ENCODE results near the gene ZNF224. TPM values are rescaled to one million over a fixed set of nuclear protein-coding genes. Genes with fewer than 3 reads are reported as not detected.

ZNF224 gene
- total and polyA plus RNA-seq, 10 of the 15 experiments (the other 5 are each of a cell fraction or from before 2014, with no cell fraction given): 6.8 to 39.4 (median 17.2) TPM

GRCh38 chr19:44131955-44132354 is 37.8 kb downstream of the ZNF224 start (continued):
- TF ChIP-seq BCLAF1 (IDR thresholded peaks at IDR 0.05) (no peak), FOS (IDR thresholded peaks at IDR 0.05; ENCODE audit: borderline replicate concordance, extremely low read depth, insufficient read length) (no peak), ZNF217 (IDR thresholded peaks at IDR 0.05) (no peak), CHD1 (IDR thresholded peaks at IDR 0.05; ENCODE audit: low read depth, low read length) (no peak), CUX1 (IDR thresholded peaks at IDR 0.05; ENCODE audit: insufficient replicate concordance, low read depth, low read length) (no peak), IRF5 (IDR thresholded peaks at IDR 0.05; ENCODE audit: borderline replicate concordance) (no peak)
